Sigmoid colon (tissue), 3 donors: ENCODE data around the gene TEN1.

ENCODE experiments used
- CTCF ChIP-seq, 4 experiments: fragments of 450-650 bp in 3 of 4; fragments of 200-600 bp in 1 of 4; IDR thresholded peaks; one replicate each; pipeline ENCODE4 v1.5.1; 2016 to 2019; ENCODE audit warnings: antibody characterized with exemption in 4 of 4, mild to moderate bottlenecking in 3 of 4, moderate library complexity in 2 of 4
- POLR2A ChIP-seq, 2 donors: fragments of 450-650 bp; IDR thresholded peaks; one replicate each; pipeline ENCODE4 v1.6.1; 2016; ENCODE audit warnings: antibody characterized with exemption in 2 of 2, mild to moderate bottlenecking in 2 of 2, moderate library complexity in 2 of 2

- TF ChIP-seq POLR2A (IDR thresholded peaks at IDR 0.05): no peak
- TF ChIP-seq CTCF (IDR thresholded peaks at IDR 0.05): no peak
Measured at GRCh38 chr17:76004750-76005262, 25.8 kb downstream of the TEN1 start.
